ENCODE results near the gene CYP4Z1.

The CYP4Z1 gene

GRCh38 chr1:47030170-47030805 lies 36.7 kb upstream of the CYP4Z1 start:
- no peak for TF ChIP-seq REST (IDR thresholded peaks at IDR 0.05; ENCODE audit: insufficient read depth in 1 of 2, low read depth in 2 of 2, low read length in 2 of 2)
- TF ChIP-seq TAF1 (IDR thresholded peaks at IDR 0.05; ENCODE audit: borderline replicate concordance, insufficient read depth, low read length) = no peak

GRCh38 chr1:47031059-47031458 lies 36.0 kb upstream of the CYP4Z1 start:
- TF ChIP-seq TAF1 (IDR thresholded peaks at IDR 0.05; ENCODE audit: borderline replicate concordance, insufficient read depth, low read length) (no peak), REST (IDR thresholded peaks at IDR 0.05; ENCODE audit: insufficient read depth in 1 of 2, low read depth in 2 of 2, low read length in 2 of 2) (no peak), POLR2AphosphoS5 (IDR thresholded peaks at IDR 0.05; ENCODE audit: low read depth, low read length) (no peak), FOXP2 (optimal IDR thresholded peaks at IDR 0.05; ENCODE audit: borderline replicate concordance, extremely low read depth, extremely low read length, insufficient read depth) (no peak), SIN3A (IDR thresholded peaks at IDR 0.05; ENCODE audit: borderline replicate concordance, insufficient read depth, low read length) (no peak)

- no peak for TF ChIP-seq POLR2AphosphoS5 (IDR thresholded peaks at IDR 0.05; ENCODE audit: low read depth, low read length)
- TF ChIP-seq SIN3A (IDR thresholded peaks at IDR 0.05; ENCODE audit: borderline replicate concordance, insufficient read depth, low read length) = no peak
- TF ChIP-seq FOXP2 (optimal IDR thresholded peaks at IDR 0.05; ENCODE audit: borderline replicate concordance, extremely low read depth, extremely low read length, insufficient read depth) = no peak
- TF ChIP-seq TAF1 (IDR thresholded peaks at IDR 0.05; ENCODE audit: borderline replicate concordance, insufficient read depth, low read length) = no peak
- TF ChIP-seq REST (IDR thresholded peaks at IDR 0.05; ENCODE audit: insufficient read depth in 1 of 2, low read depth in 2 of 2, low read length in 2 of 2) = no peak
Observed at GRCh38 chr1:47031585-47031984, 35.4 kb upstream of the CYP4Z1 start.

- TF ChIP-seq POLR2AphosphoS5 (IDR thresholded peaks at IDR 0.05; ENCODE audit: low read depth, low read length) (no peak), SIN3A (IDR thresholded peaks at IDR 0.05; ENCODE audit: borderline replicate concordance, insufficient read depth, low read length) (no peak), REST (IDR thresholded peaks at IDR 0.05; ENCODE audit: insufficient read depth in 1 of 2, low read depth in 2 of 2, low read length in 2 of 2) (no peak), TAF1 (IDR thresholded peaks at IDR 0.05; ENCODE audit: borderline replicate concordance, insufficient read depth, low read length) (no peak), FOXP2 (optimal IDR thresholded peaks at IDR 0.05; ENCODE audit: borderline replicate concordance, extremely low read depth, extremely low read length, insufficient read depth) (no peak)
Observed at GRCh38 chr1:47036764-47037163, 30.3 kb upstream of the CYP4Z1 start.

GRCh38 chr1:47059376-47059775 lies 7.7 kb upstream of the CYP4Z1 start:
- no peak for TF ChIP-seq FOXP2 (optimal IDR thresholded peaks at IDR 0.05; ENCODE audit: borderline replicate concordance, extremely low read depth, extremely low read length, insufficient read depth)
- TF ChIP-seq POLR2AphosphoS5 (IDR thresholded peaks at IDR 0.05; ENCODE audit: low read depth, low read length) = no peak
- TF ChIP-seq REST (IDR thresholded peaks at IDR 0.05; ENCODE audit: insufficient read depth in 1 of 2, low read depth in 2 of 2, low read length in 2 of 2) = no peak
- TF ChIP-seq TAF1 (IDR thresholded peaks at IDR 0.05; ENCODE audit: borderline replicate concordance, insufficient read depth, low read length) = no peak
- no peak for TF ChIP-seq SIN3A (IDR thresholded peaks at IDR 0.05; ENCODE audit: borderline replicate concordance, insufficient read depth, low read length)
